GM12878 (cell line): ENCODE data around the gene TRIM69. TPM values are rescaled to one million over a fixed set of nuclear protein-coding genes. Genes with fewer than 3 reads are reported as not detected.

Experiments used
- ATF7 ChIP-seq: fragments of 450-650 bp; IDR thresholded peaks from 2 replicates; pipeline ENCODE4 v1.6.1; 2016; ENCODE audit warnings: low read depth, mild to moderate bottlenecking
- CEBPZ ChIP-seq: fragments of 150-350 bp; IDR thresholded peaks from 2 replicates; pipeline ENCODE4 v1.6.1; 2016; ENCODE audit warnings: low read depth, low read length
- FOXK2 ChIP-seq: fragments of 450-650 bp; IDR thresholded peaks from 2 replicates; pipeline ENCODE4 v1.6.1; 2017; ENCODE audit warnings: mild to moderate bottlenecking, moderate library complexity
- HSF1 ChIP-seq: fragments of 150-350 bp; IDR thresholded peaks from 2 replicates; pipeline ENCODE4 v1.6.1; 2014; ENCODE audit warnings: mild to moderate bottlenecking, low read depth, low read length
- IRF5 ChIP-seq: fragments of 450-650 bp; IDR thresholded peaks from 2 replicates; pipeline ENCODE4 v1.6.1; 2017; ENCODE audit warnings: borderline replicate concordance
- NR2C1 ChIP-seq: fragments of 450-650 bp; IDR thresholded peaks from 2 replicates; pipeline ENCODE4 v1.6.1; 2017; ENCODE audit warnings: antibody characterized with exemption, mild to moderate bottlenecking, moderate library complexity
- PBX3 ChIP-seq: IDR thresholded peaks from 2 replicates; pipeline ENCODE4 v1.6.1; 2011; ENCODE audit warnings: mild to moderate bottlenecking, low read depth, low read length, moderate library complexity; ENCODE audit not compliant: insufficient replicate concordance
- RAD51 ChIP-seq: fragments of 450-650 bp; IDR thresholded peaks from 2 replicates; pipeline ENCODE4 v1.6.1; 2016; ENCODE audit warnings: moderate library complexity, mild to moderate bottlenecking, inconsistent platforms
- RELB ChIP-seq: fragments of 450-650 bp; IDR thresholded peaks from 2 replicates; pipeline ENCODE4 v1.6.1; 2017; ENCODE audit warnings: low read depth, mild to moderate bottlenecking, moderate library complexity
- SIX5 ChIP-seq: IDR thresholded peaks from 2 replicates; pipeline ENCODE4 v1.6.1; 2011; ENCODE audit warnings: mild to moderate bottlenecking, low read depth, low read length, moderate library complexity; ENCODE audit not compliant: severe bottlenecking
- SKIL ChIP-seq: fragments of 450-650 bp; IDR thresholded peaks from 2 replicates; pipeline ENCODE4 v1.6.1; 2017; ENCODE audit warnings: mild to moderate bottlenecking, low read depth, inconsistent platforms; ENCODE audit not compliant: poor library complexity, severe bottlenecking
- SMC3 ChIP-seq: IDR thresholded peaks from 2 replicates; pipeline ENCODE4 v1.6.1; 2011; ENCODE audit warnings: low read length, improper control_type of control experiment, borderline replicate concordance
- TCF12 ChIP-seq: IDR thresholded peaks from 2 replicates; pipeline ENCODE4 v1.6.1; 2011; ENCODE audit warnings: low read depth, mild to moderate bottlenecking, low read length
- polyA plus RNA-seq, 11 experiments: library from polyadenylated mRNA; depleted of rRNA in 4 of 11; unstranded in 6 of 11; stranded (reverse) in 5 of 11; fragments of >200 nt; fragmentation: Nextera tagmentation in 4 of 11; fragmentation: Illumina TruSeq in 1 of 11; extraction: Ambion mirVana in 4 of 11; extraction: Trizol in 1 of 11; gene quantifications; 1 replicate in 1 of 11; 2 replicates in 10 of 11; pipeline versions ENCODE4 v1.2.1 to v1.2.3, GENCODE V29; 2011 to 2016; ENCODE audit warnings: inconsistent platforms in 2 of 11, missing spikeins in 2 of 11, low read depth in 1 of 11
- total RNA-seq, 4 experiments: library from RNA; depleted of rRNA in 3 of 4; stranded (reverse); fragments of >200 nt in 3 of 4; fragmentation: Illumina TruSeq in 1 of 4; extraction: Trizol in 1 of 4; gene quantifications; 2 replicates each; pipeline versions ENCODE4 v1.2.1 to v1.2.3, GENCODE V29; 2013 to 2021

TRIM69 gene
- total and polyA plus RNA-seq, 10 of the 15 experiments (the other 5 are each of a cell fraction or from before 2014, with no cell fraction given), result 11.2 to 52.7 (median 37.8) TPM

- TF ChIP-seq CEBPZ (no peak), PBX3 (no peak), IRF5 (no peak), NR2C1 (no peak), SKIL (peak; percentile 84), ATF7 (peak; percentile 75; the same call in 1 of the 2 replicates), HSF1 (no peak), SIX5 (no peak), TCF12 (no peak), SMC3 (0 out of 2 replicates have a peak, but pooled peaks have one; percentile 10), FOXK2 (no peak), RAD51 (no peak), RELB (peak; percentile 81)
These were observed 697 bp upstream of the TRIM69 start (continued) for GRCh38 chr15:44735482-44736180.
